ENCODE data around the gene PLSCR2. TPM values are rescaled to one million over a fixed set of nuclear protein-coding genes. Genes with fewer than 3 reads are reported as not detected.

Gene PLSCR2
- polyA plus RNA-seq, 3 donors, result not detected

DNA sequence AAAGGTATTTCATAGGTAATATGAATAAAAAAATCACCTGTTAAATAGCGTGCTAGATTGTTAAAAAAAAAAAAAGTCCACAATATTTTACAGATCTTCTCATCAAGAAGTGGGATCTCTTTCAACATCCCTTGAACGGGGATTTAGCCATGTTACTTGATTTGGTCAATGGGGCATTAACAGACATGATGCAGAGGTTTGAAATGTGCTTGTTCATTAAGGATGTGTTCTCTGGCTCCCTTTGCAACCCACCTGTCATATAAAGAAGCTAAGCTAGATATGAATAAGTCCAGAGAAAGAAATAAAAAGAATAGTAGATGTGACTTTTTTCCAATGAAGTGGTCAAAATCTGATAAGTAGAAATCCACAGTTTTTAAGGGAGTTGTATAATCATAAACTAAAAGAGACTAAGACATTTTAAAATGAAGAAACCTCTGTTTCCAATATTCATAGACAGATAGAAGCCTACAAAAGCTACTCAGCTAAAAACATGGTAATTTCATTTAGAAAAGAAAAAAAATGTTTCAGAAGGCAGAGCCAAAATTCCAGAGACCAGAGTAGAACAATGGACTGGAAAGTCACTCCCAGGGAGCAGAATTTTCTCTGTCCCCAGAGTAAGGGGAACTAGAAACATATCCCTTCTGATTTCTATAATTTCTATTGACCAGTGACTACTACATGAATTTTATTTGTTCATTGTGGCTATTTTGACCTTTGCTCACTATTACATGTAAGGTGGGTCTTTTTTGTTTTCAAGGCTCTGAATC is 79.2 kb downstream of the PLSCR2 start:
- Mint-ChIP-seq H3K36me3 (no peaks in the 10 kb centered on the region), H3K4me1 (no peaks in the 10 kb centered on the region), H3K27ac (no peak overlapping the region), H3K27me3 (ENCODE audit: low read depth in 3 of 3) (peaks cover 0 to 2% (median 1%) of the 10 kb centered on the region in 3 donors), H3K9me3 (peaks cover 0 to 4% (median 1%) of the 10 kb centered on the region in 7 donors), H3K4me3 (no peak overlapping the region)
- no peaks in the 10 kb centered on the region for H3K9me3 ChIP-seq (replicated peaks in 1 of 2; ENCODE audit: control insufficient read depth in 1 of 2, insufficient read depth in 1 of 2, low read length in 2 of 2)
- H3K79me2 ChIP-seq (ENCODE audit: insufficient read depth, low read length), result no peaks in the 10 kb centered on the region
- H3K4me3 ChIP-seq (replicated peaks in 1 of 3; ENCODE audit: low read depth in 2 of 3, low read length in 3 of 3), result no peak overlapping the region
- WGBS (ENCODE audit: insufficient coverage), result no CpG with 5 or more reads among the region's 2 CpGs
- H3K36me3 ChIP-seq (replicated peaks in 1 of 2; ENCODE audit: control insufficient read depth in 1 of 2, insufficient read depth in 2 of 2, low read length in 2 of 2), result no peaks in the 10 kb centered on the region
- H3K4me1 ChIP-seq (ENCODE audit: control insufficient read depth in 1 of 2, insufficient read depth in 2 of 2, low read length in 2 of 2), result no peaks in the 10 kb centered on the region
- no peaks in the 10 kb centered on the region for H3K27me3 ChIP-seq (ENCODE audit: control insufficient read depth in 2 of 2, insufficient read depth in 2 of 2, low read length in 2 of 2)
- no peaks in the 10 kb centered on the region for H4K20me1 ChIP-seq (ENCODE audit: insufficient read depth, low read length)
- H3K9ac ChIP-seq (ENCODE audit: insufficient read depth, low read length, poor library complexity, severe bottlenecking), result no peak overlapping the region
- H2AFZ ChIP-seq (ENCODE audit: insufficient read depth, low read depth, low read length, poor library complexity, severe bottlenecking), result no peak overlapping the region
- DNase-seq, result no peak
- no peak overlapping the region for H3K27ac ChIP-seq (ENCODE audit: low read depth in 1 of 2, low read length in 2 of 2)
- intact Hi-C loops (cut with micrococcal nuclease), result no loop called here
- TF ChIP-seq, protein P1, sequence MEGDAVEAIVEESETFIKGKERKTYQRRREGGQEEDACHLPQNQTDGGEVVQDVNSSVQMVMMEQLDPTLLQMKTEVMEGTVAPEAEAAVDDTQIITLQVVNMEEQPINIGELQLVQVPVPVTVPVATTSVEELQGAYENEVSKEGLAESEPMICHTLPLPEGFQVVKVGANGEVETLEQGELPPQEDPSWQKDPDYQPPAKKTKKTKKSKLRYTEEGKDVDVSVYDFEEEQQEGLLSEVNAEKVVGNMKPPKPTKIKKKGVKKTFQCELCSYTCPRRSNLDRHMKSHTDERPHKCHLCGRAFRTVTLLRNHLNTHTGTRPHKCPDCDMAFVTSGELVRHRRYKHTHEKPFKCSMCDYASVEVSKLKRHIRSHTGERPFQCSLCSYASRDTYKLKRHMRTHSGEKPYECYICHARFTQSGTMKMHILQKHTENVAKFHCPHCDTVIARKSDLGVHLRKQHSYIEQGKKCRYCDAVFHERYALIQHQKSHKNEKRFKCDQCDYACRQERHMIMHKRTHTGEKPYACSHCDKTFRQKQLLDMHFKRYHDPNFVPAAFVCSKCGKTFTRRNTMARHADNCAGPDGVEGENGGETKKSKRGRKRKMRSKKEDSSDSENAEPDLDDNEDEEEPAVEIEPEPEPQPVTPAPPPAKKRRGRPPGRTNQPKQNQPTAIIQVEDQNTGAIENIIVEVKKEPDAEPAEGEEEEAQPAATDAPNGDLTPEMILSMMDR (IDR thresholded peaks at IDR 0.05), result no peak
- no peak overlapping the region for H3K4me2 ChIP-seq (replicated peaks; ENCODE audit: extremely low read depth, low read length, poor library complexity, severe bottlenecking)

DNA sequence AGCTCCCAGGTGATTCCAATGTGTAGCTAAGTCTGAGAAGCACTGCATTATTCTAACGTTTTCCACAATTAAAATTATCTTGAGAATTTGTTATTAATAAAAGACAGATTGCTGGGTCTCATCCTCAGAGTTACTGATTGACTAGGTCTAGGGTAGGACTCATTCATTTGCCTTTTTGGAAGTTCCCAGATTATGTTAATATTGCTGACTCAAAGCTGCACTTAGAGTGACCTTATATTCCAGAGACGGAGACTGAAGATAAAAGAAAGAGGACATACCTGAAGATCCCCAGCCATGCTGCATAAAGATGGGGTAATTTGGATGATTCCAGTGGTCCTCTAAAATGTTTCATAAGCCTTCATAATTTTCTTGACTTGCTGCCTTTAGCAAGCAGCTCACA is 81.8 kb downstream of the PLSCR2 start:
- Histone ChIP-seq H3K9me3 (replicated peaks in 1 of 2; ENCODE audit: control insufficient read depth in 1 of 2, insufficient read depth in 1 of 2, low read length in 2 of 2) (no peaks in the 10 kb centered on the region), H3K36me3 (replicated peaks in 1 of 2; ENCODE audit: control insufficient read depth in 1 of 2, insufficient read depth in 2 of 2, low read length in 2 of 2) (no peaks in the 10 kb centered on the region), H3K9ac (ENCODE audit: insufficient read depth, low read length, poor library complexity, severe bottlenecking) (no peak overlapping the region), H3K27me3 (ENCODE audit: control insufficient read depth in 2 of 2, insufficient read depth in 2 of 2, low read length in 2 of 2) (no peaks in the 10 kb centered on the region), H2AFZ (ENCODE audit: insufficient read depth, low read depth, low read length, poor library complexity, severe bottlenecking) (no peak overlapping the region), H3K4me2 (replicated peaks; ENCODE audit: extremely low read depth, low read length, poor library complexity, severe bottlenecking) (no peak overlapping the region), H3K4me3 (replicated peaks in 1 of 3; ENCODE audit: low read depth in 2 of 3, low read length in 3 of 3) (no peak overlapping the region), H3K27ac (ENCODE audit: low read depth in 1 of 2, low read length in 2 of 2) (no peak overlapping the region), H3K4me1 (ENCODE audit: control insufficient read depth in 1 of 2, insufficient read depth in 2 of 2, low read length in 2 of 2) (no peaks in the 10 kb centered on the region), H3K79me2 (ENCODE audit: insufficient read depth, low read length) (no peaks in the 10 kb centered on the region), H4K20me1 (ENCODE audit: insufficient read depth, low read length) (no peaks in the 10 kb centered on the region)
- Mint-ChIP-seq H3K4me3 (no peak overlapping the region), H3K36me3 (no peaks in the 10 kb centered on the region), H3K27ac (no peak overlapping the region), H3K27me3 (ENCODE audit: low read depth in 3 of 3) (peaks cover 0 to 2% (median 0%) of the 10 kb centered on the region in 3 donors), H3K9me3 (peaks cover 0 to 3% (median 0%) of the 10 kb centered on the region in 7 donors), H3K4me1 (no peaks in the 10 kb centered on the region)
- intact Hi-C loops (cut with micrococcal nuclease), result no loop called here
- no peak for DNase-seq
- WGBS (ENCODE audit: insufficient coverage), result no CpG with 5 or more reads among the region's 2 CpGs
- TF ChIP-seq, protein P1 (IDR thresholded peaks at IDR 0.05), result no peak

All from CD14-positive monocyte (primary cell).